NT2/D1 (cell line): ENCODE measurements around the gene LDLRAD4.

Experiments
- DNase-seq: peaks from one replicate; pipeline ENCODE4 v3.0.0-alpha.2; 2011; ENCODE audit warnings: low read depth, low spot score
- H3K27me3 ChIP-seq: 2 replicates; pipeline ENCODE4 v1.6.0; 2011; ENCODE audit warnings: mild to moderate bottlenecking; ENCODE audit not compliant: insufficient read length, insufficient read depth
- H3K36me3 ChIP-seq: 2 replicates; pipeline ENCODE4 v1.6.1; 2011; ENCODE audit warnings: mild to moderate bottlenecking, low read length, mixed read lengths; ENCODE audit not compliant: insufficient read depth, insufficient read length
- H3K4me1 ChIP-seq: 2 replicates; pipeline ENCODE4 v1.5.1; 2011; ENCODE audit not compliant: insufficient read depth, insufficient read length
- H3K4me3 ChIP-seq: 2 replicates; pipeline ENCODE4 v1.5.1; 2011; ENCODE audit warnings: low read depth; ENCODE audit not compliant: insufficient read length
- H3K9ac ChIP-seq: 2 replicates; pipeline ENCODE4 v1.6.0; 2011; ENCODE audit warnings: low read depth; ENCODE audit not compliant: insufficient read length
- H3K9me3 ChIP-seq: 2 replicates; pipeline ENCODE4 v1.5.1; 2011; ENCODE audit warnings: mild to moderate bottlenecking, low read length; ENCODE audit not compliant: insufficient read depth
- SUZ12 ChIP-seq: IDR thresholded peaks from 2 replicates; pipeline ENCODE4 v1.6.1; 2011; ENCODE audit not compliant: insufficient read length, insufficient read depth; ENCODE audit errors: extremely low read depth
- YY1 ChIP-seq: IDR thresholded peaks from 2 replicates; pipeline ENCODE4 v1.6.1; 2011; ENCODE audit not compliant: insufficient read length, insufficient read depth
- ZNF274 ChIP-seq: IDR thresholded peaks from 2 replicates; pipeline ENCODE4 v1.6.1; 2011; ENCODE audit warnings: mild to moderate bottlenecking, low read depth, low read length

The LDLRAD4 gene

DNA sequence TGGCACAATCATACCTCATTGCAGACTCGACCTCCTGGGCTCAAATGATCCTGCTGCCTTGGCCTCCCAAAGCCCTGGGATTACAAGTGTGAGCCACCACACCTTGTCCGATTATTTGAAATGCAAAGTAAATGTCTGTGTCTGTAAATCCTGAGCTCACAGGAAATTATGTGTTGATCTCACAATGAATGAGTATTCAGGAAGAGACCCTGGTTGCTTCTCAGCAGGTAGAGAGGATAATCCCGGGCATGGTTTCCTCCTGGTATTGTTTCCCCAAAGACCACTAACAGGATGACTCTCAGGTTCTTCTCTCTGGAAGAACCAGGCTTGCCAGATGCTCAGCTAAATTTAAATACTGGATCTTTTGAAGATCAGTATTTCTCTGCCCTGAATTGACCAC lies 147.6 kb downstream of the LDLRAD4 start:
- H3K27me3 ChIP-seq = no peaks in the 10 kb centered on the region
- DNase-seq = peak; percentile 20

DNA sequence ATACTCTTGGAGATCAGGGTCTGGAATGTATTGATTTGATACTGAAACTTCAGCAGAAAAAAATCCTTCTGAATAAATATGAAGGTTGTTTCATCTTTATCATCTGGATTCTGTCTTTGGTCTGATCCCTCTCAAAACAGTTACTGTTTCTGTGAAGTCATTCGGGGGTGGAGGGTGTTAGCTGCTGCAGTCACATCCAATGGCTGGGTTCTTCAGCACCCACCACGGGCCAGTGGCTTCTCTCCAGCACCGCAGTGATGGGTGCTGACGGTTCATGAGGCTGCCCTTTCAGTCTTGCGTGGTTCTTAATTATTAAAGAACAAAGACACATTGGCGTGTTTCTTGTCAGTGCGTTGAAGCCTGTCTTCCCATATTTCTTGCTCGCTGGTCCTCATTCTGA lies 148.0 kb downstream of the LDLRAD4 start:
- TF ChIP-seq ZNF274 (no peak), YY1 (no peak), SUZ12 (no peak)
- no peaks in the 10 kb centered on the region for H3K36me3 ChIP-seq
- no peak overlapping the region for H3K4me3 ChIP-seq
- no peaks in the 10 kb centered on the region for H3K9me3 ChIP-seq
- H3K4me1 ChIP-seq = no peaks in the 10 kb centered on the region
- DNase-seq = no peak
- H3K27me3 ChIP-seq = no peaks in the 10 kb centered on the region
- no peak overlapping the region for H3K9ac ChIP-seq

More for the DNA sequence above, 147.6 kb downstream of the LDLRAD4 start:
- no peak for TF ChIP-seq ZNF274
- no peak for TF ChIP-seq YY1
- TF ChIP-seq SUZ12 = no peak
- no peak overlapping the region for H3K9ac ChIP-seq
- H3K4me3 ChIP-seq = no peak overlapping the region
- no peaks in the 10 kb centered on the region for H3K9me3 ChIP-seq
- H3K36me3 ChIP-seq = no peaks in the 10 kb centered on the region
- H3K4me1 ChIP-seq = no peaks in the 10 kb centered on the region

DNA sequence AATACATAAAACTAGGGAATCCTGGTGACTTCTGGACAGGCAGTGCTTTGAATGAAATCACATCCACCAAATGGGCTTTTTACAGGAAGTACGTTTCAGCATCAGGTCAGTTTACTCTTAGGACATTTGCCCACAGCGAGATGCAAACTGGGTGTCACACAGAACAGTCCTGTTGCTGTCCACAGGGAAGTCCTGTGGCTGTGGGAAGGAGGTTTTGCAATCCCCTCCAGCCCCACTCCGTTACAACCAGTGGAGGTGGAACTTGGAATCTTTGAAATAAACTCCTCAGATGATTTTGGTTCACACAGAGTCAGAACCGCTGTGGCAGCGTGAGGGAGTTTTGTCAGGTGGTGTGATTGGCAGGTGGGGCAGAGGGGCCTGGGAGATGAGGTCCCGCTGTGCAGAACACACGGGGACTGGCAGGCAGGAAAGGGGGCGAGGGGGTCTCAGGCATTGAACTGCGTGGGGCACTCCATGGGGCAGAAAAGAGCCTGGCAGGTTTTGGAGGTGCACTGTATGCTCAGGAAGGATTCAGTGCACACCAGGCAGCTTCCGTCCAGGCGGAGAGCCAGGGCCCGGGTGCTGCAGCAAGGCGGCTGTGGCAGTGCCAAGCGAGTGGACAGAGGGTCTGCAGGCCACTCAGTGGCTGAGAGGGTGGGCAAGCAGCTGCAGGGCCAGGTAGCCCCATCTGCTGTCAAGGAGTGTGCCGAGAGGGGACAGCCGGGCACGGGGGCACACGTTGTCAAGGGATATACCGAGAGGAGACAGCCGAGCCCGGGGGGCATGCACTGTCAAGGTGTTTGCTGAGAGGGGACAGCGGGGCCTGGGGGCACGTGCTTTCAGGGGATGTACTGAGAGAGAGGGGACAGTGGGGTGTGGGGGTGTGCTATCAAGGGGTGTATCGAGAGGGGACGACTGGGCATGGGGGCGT lies 148.7 kb downstream of the LDLRAD4 start:
- Histone ChIP-seq H3K4me1 (no peaks in the 10 kb centered on the region), H3K4me3 (no peak overlapping the region), H3K9me3 (no peaks in the 10 kb centered on the region), H3K9ac (no peak overlapping the region), H3K36me3 (no peaks in the 10 kb centered on the region), H3K27me3 (no peaks in the 10 kb centered on the region)
- DNase-seq = no peak
- TF ChIP-seq SUZ12 = no peak

DNA sequence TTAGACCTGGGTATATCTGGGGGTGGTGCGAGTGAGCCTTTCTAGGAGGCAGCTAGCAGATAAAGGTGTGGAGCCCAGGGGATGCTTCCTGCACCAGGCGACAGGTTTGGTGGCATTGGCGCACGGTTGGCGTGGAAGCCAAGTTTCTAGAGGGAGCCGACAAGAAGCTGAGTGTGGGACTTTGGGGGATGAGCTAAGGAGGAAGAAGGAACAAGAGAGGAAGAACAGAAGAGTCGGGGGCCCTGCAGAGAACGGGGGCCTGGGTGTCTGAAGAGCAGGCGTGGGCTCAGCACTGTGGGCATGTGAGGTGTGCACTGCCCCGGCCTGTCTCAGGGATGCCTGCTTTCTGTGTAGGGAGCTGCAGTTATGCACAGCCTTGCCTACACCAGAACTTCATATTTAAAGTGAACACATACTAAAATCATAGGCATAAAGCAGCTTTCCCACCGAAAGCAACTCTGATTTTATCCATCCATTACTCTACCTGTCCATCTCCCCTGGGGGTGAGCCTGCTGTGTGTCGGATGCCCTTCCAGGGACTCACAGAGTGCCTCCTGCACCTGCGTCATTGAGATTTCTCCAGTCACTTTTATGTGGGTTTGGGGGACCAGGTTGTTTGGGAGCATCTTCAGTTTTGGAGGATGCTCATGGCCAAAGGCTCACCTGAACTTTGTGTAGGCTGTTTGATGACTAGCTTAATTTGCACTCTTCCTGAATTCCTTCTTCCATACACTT lies 149.7 kb downstream of the LDLRAD4 start:
- no peaks in the 10 kb centered on the region for H3K9me3 ChIP-seq
- H3K4me1 ChIP-seq = no peaks in the 10 kb centered on the region
- H3K36me3 ChIP-seq = no peaks in the 10 kb centered on the region
- H3K9ac ChIP-seq = no peak overlapping the region
- H3K27me3 ChIP-seq = no peaks in the 10 kb centered on the region
- no peak for TF ChIP-seq SUZ12
- TF ChIP-seq YY1 = no peak
- no peak for TF ChIP-seq ZNF274
- no peak for DNase-seq
- no peak overlapping the region for H3K4me3 ChIP-seq

DNA sequence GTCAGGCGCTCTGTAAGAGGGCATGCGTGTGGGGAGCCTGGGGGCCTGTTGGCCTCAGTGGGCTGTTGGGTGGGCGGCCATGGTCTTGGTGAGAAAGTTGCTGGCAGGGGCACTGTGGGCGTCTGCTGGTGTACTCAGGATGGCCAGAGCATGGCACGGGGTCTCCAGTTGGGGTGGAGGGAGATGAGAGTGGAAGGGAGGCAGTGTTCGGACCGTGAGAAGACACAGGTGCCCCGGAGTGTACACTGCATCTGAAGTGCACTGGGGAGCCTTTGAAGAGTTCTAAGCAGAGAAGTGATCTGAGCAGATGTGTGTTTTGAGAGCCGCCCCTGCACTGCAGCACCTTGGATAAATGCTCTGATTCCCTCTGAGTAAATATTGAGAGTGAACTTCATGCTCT lies 150.8 kb downstream of the LDLRAD4 start:
- Histone ChIP-seq H3K9me3 (no peaks in the 10 kb centered on the region), H3K36me3 (no peaks in the 10 kb centered on the region), H3K4me3 (no peak overlapping the region), H3K4me1 (no peaks in the 10 kb centered on the region), H3K27me3 (no peaks in the 10 kb centered on the region), H3K9ac (no peak overlapping the region)
- no peak for TF ChIP-seq ZNF274
- TF ChIP-seq YY1 = no peak
- TF ChIP-seq SUZ12 = no peak
- no peak for DNase-seq

DNA sequence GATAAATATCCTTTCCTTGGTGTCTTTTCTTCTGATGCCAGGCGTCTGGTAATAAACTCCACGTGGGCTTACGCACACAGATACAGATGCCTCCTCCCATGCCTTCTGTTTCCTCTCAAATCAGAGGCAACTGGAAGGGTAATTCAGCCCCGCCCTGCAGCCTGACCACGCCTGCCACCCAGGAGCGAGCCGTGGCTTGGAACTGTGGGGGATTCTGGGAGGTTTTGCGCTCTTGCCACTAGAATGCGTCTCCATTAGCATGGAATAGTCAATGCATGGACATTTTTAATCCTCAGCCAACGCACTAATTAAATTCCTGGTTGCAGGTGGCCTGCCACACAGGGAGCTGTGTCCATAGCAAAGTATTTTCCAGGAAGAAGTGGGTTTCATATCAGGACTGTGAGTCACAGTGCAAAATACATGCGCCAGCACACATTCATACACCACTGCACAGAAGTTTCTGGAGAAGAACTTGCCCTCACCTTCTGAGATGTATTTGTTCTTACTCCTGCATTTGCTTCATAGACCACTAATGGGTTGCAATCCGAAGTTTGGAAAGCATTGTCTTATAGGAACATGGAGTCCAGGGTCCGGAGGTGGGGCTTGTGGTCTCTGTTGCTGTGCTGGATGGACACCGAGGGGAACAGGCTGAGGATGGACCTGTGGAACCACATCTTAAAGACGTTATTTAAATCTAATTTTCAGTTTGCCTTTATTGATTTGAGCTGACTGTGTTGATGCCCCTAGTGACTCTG lies 151.4 kb downstream of the LDLRAD4 start:
- no peak for DNase-seq

DNA sequence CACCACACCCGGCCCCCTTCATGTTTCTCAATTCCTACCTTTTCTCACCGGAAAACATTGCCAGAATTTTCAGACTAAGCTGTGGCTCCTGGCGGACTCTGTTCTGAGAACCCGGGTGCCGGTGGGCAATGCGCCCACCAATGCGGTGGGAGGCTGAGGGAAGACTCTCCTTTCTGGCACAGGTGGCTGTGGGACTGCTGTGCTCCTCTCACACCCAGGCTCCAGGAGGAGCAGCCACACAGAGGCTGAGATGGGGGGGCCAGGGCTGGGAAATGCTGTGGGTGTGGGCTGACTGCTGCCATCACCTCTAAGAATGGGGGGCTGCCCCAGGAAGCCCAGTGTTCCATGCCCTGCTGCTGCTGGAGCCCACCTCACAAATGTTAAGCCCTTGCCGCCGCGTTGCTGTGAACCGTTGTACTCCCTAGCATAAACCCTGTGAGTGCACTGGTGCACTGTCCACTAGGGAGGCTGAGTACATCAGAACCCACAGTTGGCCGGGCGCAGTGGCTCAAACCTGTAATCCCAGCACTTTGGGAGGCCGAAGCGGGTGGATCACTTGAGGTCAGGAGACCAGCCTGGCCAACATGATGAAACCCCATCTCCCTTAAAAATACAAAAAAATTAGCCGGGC lies 152.6 kb downstream of the LDLRAD4 start:
- Histone ChIP-seq H3K4me1 (no peaks in the 10 kb centered on the region), H3K27me3 (no peaks in the 10 kb centered on the region), H3K9ac (no peak overlapping the region), H3K4me3 (no peak overlapping the region), H3K36me3 (no peaks in the 10 kb centered on the region), H3K9me3 (no peaks in the 10 kb centered on the region)
- no peak for TF ChIP-seq YY1
- no peak for TF ChIP-seq ZNF274
- TF ChIP-seq SUZ12 = no peak
- no peak for DNase-seq

More for the DNA sequence above, 151.4 kb downstream of the LDLRAD4 start:
- H3K9ac ChIP-seq = no peak overlapping the region
- no peaks in the 10 kb centered on the region for H3K27me3 ChIP-seq
- no peak overlapping the region for H3K4me3 ChIP-seq
- no peaks in the 10 kb centered on the region for H3K4me1 ChIP-seq
- TF ChIP-seq ZNF274 (no peak), YY1 (no peak), SUZ12 (no peak)
- no peaks in the 10 kb centered on the region for H3K36me3 ChIP-seq
- no peaks in the 10 kb centered on the region for H3K9me3 ChIP-seq
